Body of pancreas (tissue), 4 donors: ENCODE measurements around the gene DAPK2.

Experiments used
- CTCF ChIP-seq, 7 experiments: fragments of 450-650 bp in 4 of 7; fragments of 200-600 bp in 3 of 7; sonication (generic) in 3 of 7; IDR thresholded peaks; one replicate each; pipeline ENCODE4 v1.5.1; 2016 to 2019; ENCODE audit warnings: antibody characterized with exemption in 7 of 7
- POLR2A ChIP-seq, 3 donors: fragments of 450-650 bp; IDR thresholded peaks; one replicate each; pipeline ENCODE4 v1.6.1; 2016; ENCODE audit warnings: antibody characterized with exemption in 3 of 3, mild to moderate bottlenecking in 2 of 3

- TF ChIP-seq CTCF (IDR thresholded peaks at IDR 0.05): no peak
- no peak for TF ChIP-seq POLR2A (IDR thresholded peaks at IDR 0.05)
Measured at GRCh38 chr15:63913336-63913735, 132.9 kb downstream of the DAPK2 start.
